IPS-18a (cell line): ENCODE results near the gene CELSR3.
A peak's percentile ranks its signal among the peaks of the same experiment; 100 is the strongest.

Source experiments
- H3K27ac ChIP-seq: one replicate; pipeline ENCODE4 v1.5.1; 2013; ENCODE audit warnings: low read length
- H3K27me3 ChIP-seq: one replicate; pipeline ENCODE4 v1.6.1; 2013; ENCODE audit warnings: mild to moderate bottlenecking, low read length; ENCODE audit not compliant: control insufficient read depth, insufficient read depth
- H3K36me3 ChIP-seq: one replicate; pipeline ENCODE4 v1.6.1; 2013; ENCODE audit warnings: low read depth, low read length; ENCODE audit not compliant: control insufficient read depth
- H3K4me1 ChIP-seq: one replicate; pipeline ENCODE4 v1.6.1; 2013; ENCODE audit warnings: low read depth, low read length; ENCODE audit not compliant: control insufficient read depth
- H3K4me3 ChIP-seq: one replicate; pipeline ENCODE4 v1.5.1; 2013; ENCODE audit warnings: low read length
- H3K9ac ChIP-seq: one replicate; pipeline ENCODE4 v1.6.1; 2013; ENCODE audit warnings: mild to moderate bottlenecking, low read length, moderate library complexity
- H3K9me3 ChIP-seq: one replicate; pipeline ENCODE4 v1.6.1; 2013; ENCODE audit warnings: low read depth, low read length; ENCODE audit not compliant: control insufficient read depth

Gene CELSR3

DNA sequence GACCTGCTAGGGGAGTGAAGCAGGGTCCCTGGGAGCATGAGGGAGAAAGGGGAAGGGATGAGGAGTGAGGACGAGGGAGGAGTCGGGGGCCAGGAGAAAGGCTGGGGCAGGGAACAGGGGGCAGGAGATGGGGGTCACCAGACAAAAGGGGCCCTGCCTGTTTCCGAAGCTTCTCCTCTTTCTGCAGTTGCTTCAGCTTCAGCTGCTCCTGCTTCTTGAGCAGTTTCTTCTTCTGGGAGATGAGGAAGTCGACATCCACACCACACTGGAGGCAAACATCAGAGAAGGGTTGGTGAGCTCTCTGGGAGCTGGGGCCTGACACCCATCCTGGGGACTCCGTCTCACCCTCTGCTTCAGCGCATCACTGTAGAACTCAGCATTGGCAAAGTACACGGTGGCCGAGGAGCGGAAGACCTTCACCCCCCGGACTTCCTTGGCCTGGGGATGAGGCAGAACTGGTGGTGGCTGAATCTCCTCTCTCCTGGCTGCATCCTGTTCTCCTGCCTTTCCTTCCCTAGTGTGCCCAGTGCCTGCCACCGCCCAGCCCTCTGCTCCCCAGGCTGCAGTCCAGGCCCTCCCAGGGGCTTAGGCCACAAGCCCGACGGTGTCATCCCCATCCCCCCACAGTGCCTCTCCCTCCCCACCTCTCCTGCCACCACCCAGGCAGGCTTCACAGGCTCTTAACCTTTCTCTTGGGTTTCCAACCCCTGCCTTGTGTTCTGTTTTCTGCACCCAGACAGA lies 34.2 kb downstream of the CELSR3 start:
- no peak overlapping the region for H3K4me3 ChIP-seq
- H3K36me3 ChIP-seq = peaks cover 69% of the 10 kb centered on the region
- H3K27ac ChIP-seq = no peak overlapping the region
- no peaks in the 10 kb centered on the region for H3K27me3 ChIP-seq
- H3K4me1 ChIP-seq = no peaks in the 10 kb centered on the region
- H3K9ac ChIP-seq = no peak overlapping the region
- H3K9me3 ChIP-seq = no peaks in the 10 kb centered on the region

DNA sequence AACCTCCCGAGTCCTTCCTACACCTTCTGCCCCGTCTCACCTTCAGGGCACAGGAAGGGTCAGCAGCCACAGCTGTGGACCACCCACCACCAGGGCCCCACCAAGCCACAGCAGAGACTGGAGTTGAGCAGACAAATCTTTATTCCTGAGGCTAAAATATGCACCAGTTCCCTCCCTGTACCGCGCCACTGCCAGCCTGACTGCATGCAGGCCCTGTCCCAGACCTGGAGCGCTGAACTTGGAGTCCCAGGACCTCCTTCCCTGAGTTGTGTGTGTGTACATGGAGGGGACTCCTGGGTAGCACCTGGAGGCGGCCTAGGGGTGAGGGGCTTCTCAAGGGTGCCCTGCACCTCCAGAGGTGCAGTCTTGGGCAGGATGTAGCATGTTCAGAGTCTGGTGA lies 37.1 kb downstream of the CELSR3 start:
- Histone ChIP-seq H3K9ac (no peak overlapping the region), H3K36me3 (peaks cover 48% of the 10 kb centered on the region), H3K4me1 (no peaks in the 10 kb centered on the region), H3K27ac (no peak overlapping the region), H3K9me3 (no peaks in the 10 kb centered on the region), H3K4me3 (no peak overlapping the region), H3K27me3 (no peaks in the 10 kb centered on the region)

DNA sequence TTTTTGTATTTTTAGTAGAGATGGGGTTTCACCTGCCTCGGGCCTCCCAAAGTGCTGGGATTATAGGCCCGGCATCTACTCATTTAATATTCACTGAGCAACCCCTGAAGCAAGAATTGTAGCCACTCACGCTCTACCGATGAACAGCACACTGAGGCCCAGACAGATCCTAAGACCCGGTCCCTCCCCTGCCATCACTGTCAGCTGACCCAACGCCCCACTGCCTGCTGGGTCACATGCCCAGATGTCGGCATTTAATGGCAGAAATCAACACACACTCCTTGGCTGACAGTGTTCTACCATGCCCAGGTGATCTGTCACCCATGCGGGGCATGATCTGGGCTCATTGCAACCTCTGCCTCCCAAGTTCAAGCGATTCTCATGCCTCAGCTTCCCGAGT lies 37.9 kb downstream of the CELSR3 start:
- H3K27ac ChIP-seq = no peak overlapping the region
- H3K4me1 ChIP-seq = no peaks in the 10 kb centered on the region
- peaks cover 40% of the 10 kb centered on the region for H3K36me3 ChIP-seq
- H3K9me3 ChIP-seq = no peaks in the 10 kb centered on the region
- no peak overlapping the region for H3K4me3 ChIP-seq
- H3K27me3 ChIP-seq = no peaks in the 10 kb centered on the region
- no peak overlapping the region for H3K9ac ChIP-seq

DNA sequence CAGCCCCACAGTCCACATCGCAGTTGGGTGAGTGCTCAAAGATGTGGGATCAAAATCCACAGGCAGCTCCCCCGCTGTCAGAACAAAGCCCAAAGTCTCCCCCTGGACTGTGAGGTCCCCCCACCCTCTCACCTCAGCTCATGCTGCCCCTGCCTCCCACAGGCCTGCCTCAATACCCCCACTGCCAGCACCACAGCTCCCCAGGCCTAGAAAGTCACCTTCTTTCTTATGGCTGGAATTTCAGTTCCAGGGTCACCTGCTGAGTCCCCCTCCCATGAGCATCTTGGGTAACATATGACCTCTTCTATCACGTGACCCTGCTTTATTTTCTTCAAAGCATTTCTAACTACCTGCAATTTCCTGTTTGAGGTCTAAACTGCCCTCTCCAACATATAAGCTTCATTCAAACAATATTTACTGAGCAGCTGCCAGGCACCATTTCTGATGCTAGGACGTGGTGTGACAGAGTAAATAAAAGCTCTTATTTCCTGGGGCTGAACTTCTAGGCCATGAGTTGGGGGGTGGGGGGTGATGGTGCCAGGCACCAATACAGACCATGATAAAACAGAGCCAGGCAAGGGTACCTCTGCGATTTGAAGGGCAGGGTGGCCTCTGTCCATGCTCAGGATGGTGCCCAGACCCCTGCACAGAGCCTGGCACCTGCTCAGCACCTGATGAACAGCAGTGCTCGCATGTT lies 38.7 kb downstream of the CELSR3 start:
- no peak overlapping the region for H3K27ac ChIP-seq
- H3K9me3 ChIP-seq = no peaks in the 10 kb centered on the region

DNA sequence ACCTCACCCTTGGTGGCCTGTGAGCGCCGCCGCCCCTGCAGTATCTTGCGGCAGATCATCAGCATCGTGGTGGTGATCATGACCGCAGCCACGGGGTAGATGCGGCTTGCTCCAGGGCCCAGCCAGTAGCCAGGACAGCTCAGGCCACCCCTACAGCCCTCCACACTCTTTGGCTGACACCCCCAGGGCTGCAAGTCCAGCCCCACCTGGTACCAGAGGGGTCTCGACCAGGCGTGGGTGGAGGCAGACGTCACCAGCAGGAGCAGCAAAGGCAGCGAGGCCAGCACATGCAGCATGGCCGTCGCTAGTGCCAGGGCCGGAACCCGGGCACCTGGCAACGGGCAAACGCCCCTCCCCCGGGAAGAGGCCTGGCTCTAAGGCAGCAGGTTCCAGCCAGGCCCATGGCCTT lies 41.2 kb downstream of the CELSR3 start, which contains the start of gene TMEM89:
Gene TMEM89, minus strand, starts transcription at position 309 of the 409 bp plus-strand sequence. Its CDS starts 13 bp downstream, at position 296.
- Histone ChIP-seq H3K9me3 (peaks cover 7% of the 10 kb centered on the region), H3K4me3 (no peak within 1 kb of the TSS), H3K4me1 (no peaks in the 10 kb centered on the region), H3K27me3 (no peaks in the 10 kb centered on the region), H3K9ac (no peak within 1 kb of the TSS), H3K27ac (no peak within 1 kb of the TSS), H3K36me3 (peaks cover 17% of the 10 kb centered on the region)

More for the DNA sequence above, 38.7 kb downstream of the CELSR3 start:
- no peak overlapping the region for H3K4me3 ChIP-seq
- no peaks in the 10 kb centered on the region for H3K4me1 ChIP-seq
- H3K36me3 ChIP-seq = peaks cover 35% of the 10 kb centered on the region
- no peak overlapping the region for H3K9ac ChIP-seq
- no peaks in the 10 kb centered on the region for H3K27me3 ChIP-seq

DNA sequence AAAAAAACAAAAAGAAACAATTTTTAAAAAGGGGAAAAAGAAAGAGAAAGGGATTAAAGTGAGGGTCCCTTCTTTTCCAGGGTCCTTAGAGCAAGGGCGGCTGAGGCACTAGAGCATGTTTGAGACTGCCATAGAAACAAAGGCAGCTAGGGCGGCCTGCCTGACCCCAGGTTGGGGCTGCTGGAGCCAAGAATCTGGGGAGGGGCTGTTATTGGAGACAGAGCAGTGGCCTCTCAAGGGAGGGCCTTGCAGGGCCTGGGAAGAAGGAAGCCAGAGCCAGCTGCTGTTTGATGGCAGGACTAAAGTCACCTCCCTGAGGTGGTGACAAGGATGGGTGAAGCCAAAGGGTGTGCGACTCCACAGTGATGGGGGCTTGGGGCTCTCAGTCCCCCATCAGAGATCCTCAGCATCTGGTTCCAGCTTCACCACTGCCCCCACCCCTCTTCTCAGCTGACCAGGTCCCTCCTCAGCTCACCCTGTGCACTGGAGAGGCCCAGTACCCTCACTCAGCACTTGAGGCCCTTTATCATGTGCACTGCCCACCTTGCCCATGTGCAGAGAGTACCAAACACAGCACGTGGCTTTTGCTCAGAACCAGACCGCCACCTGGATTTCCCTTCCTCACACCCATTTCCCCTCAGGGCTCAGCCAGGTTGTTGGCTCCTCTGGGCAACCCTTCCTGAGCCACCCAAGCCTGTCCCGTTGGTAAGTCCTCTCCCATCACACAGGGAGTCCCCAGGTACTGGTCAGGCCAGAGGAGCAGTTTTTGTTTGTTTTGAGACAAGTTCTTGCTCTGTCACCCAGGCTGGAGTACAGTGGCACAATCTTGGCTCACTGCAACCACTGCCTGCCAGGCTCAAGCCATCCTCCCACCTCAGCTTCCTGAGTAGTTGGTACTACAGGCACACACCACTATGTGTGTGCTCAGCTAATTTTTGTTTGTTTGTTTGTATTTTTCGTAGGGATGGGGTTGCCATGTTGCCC lies 42.9 kb downstream of the CELSR3 start:
- H3K9me3 ChIP-seq = peaks cover 7% of the 10 kb centered on the region
- H3K36me3 ChIP-seq = peaks cover 3% of the 10 kb centered on the region
- no peak overlapping the region for H3K27ac ChIP-seq
- no peaks in the 10 kb centered on the region for H3K4me1 ChIP-seq
- H3K4me3 ChIP-seq = no peak overlapping the region
- H3K9ac ChIP-seq = no peak overlapping the region
- H3K27me3 ChIP-seq = no peaks in the 10 kb centered on the region

DNA sequence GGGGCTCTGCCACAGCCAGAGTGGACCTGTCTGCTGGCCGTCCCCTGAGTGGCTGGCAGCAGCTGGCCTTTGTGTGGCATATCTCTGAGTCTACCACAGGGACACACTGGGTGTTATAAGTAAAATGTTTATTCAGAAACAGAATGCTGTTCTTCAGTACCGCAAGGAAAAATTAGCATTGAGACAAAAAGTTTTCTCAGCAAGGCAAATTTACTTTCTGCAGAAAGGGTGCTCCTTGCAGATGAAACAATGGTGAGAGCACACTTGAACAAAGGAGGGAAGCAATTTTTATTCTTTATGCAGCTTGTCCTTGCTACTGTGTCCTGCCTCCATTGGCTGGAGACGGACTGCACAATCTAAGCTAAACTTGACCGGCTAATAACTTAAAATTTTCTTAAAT lies 45.1 kb downstream of the CELSR3 start:
- no peak overlapping the region for H3K4me3 ChIP-seq
- H3K27me3 ChIP-seq = no peaks in the 10 kb centered on the region
- no peak overlapping the region for H3K9ac ChIP-seq
- H3K36me3 ChIP-seq = no peaks in the 10 kb centered on the region
- H3K27ac ChIP-seq = no peak overlapping the region
- H3K4me1 ChIP-seq = no peaks in the 10 kb centered on the region
- H3K9me3 ChIP-seq = peaks cover 7% of the 10 kb centered on the region

DNA sequence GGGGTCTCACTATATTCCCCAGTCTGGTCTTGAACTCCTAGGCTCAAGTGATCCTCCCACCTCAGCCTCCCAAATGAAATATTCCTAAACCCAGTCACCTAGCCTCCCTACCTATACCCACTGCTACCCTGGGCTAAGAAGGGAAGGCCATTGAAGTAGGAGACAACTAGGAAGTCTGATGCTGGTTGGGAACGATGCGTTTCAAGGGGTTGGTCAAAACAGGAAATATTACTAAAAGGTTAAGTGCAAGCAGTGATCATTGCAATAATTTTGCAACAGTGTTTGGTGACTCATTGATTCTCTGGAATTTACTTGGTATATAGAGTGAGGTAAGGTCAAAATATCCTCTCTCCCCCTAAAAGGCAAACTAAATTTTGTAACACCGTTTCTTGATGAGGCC lies 48.6 kb downstream of the CELSR3 start:
- Histone ChIP-seq H3K4me1 (no peaks in the 10 kb centered on the region), H3K9ac (no peak overlapping the region), H3K27ac (no peak overlapping the region), H3K27me3 (no peaks in the 10 kb centered on the region), H3K36me3 (no peaks in the 10 kb centered on the region), H3K4me3 (no peak overlapping the region), H3K9me3 (peaks cover 7% of the 10 kb centered on the region)

DNA sequence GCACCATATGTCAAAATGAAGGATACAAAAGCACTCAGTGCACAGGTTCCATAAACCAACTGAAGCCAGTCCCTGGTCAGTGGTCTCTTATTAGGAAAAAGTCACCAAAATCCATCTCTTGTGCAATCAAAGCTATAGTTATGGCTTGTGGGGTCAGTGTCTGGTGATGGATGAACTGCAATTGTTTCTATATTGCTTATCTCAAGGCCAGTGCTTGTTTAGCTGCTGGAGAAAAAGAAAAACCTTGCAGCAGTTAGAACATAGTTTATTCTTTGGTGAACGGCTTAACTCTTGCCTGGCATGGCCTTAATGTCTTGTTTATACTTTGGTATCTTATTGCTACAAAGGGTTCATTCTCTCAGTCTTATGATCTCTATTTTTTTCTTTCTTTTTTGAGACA lies 50.4 kb downstream of the CELSR3 start:
- Histone ChIP-seq H3K9ac (no peak overlapping the region), H3K27ac (no peak overlapping the region), H3K27me3 (no peaks in the 10 kb centered on the region), H3K4me1 (no peaks in the 10 kb centered on the region), H3K36me3 (no peaks in the 10 kb centered on the region), H3K4me3 (no peak overlapping the region), H3K9me3 (peaks cover 5% of the 10 kb centered on the region)

DNA sequence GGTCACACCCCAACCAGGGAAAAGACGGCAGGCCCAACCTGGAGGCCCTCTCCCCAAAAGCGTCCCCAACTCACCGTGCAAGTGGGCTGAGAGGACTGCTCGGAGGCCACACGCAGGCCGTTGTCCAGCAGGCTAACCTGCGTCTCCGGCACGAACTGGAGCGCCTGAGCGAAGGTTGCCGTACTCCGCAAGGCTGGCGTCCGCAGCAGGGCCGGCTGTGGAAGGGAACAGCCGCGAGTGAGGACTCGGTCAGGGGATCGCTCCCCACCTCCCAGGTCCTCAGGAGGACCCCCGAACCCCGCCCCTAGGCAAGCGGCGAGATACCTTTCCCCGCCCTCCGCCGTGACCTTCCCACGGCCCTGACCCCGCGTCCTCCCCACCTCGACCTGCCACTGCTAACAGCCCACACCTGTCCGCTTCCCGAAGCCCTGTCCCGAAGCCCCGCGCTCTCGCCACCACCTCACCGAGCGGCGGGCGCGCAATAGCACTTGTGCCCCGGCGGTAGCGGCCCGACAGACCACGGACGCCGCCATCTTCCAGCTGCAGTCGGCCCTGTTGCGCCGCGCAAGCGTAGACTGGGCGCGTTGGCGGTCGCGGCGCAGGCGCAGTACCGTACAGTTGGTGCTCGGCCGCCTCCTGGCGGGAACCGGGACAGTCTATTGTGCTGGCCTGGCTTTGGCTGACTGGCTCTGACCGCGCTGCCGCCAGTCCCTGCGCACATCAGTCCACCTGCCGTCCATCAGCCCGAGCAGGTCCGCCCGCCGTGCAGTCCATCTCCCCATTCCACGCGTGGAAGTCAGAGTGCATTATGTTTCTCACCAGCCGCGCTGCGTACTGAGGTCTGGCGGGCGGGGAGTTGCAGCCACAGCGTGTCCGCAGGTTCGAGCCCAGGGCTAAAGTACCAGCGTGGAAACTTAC lies 53.3 kb downstream of the CELSR3 start, which contains the start of gene UQCRC1:
Gene UQCRC1, minus strand, starts transcription at position 559 of the 918 bp plus-strand sequence. Its CDS starts 26 bp downstream, at position 533.
- H3K27ac ChIP-seq = peak within 1 kb of the TSS; percentile 30

More for the DNA sequence above, 53.3 kb downstream of the CELSR3 start, which contains the start of gene UQCRC1:
- Histone ChIP-seq H3K4me3 (peak within 1 kb of the TSS; percentile 92), H3K27me3 (no peaks in the 10 kb centered on the region), H3K4me1 (no peaks in the 10 kb centered on the region), H3K9ac (peak within 1 kb of the TSS; percentile 88), H3K36me3 (peaks cover 18% of the 10 kb centered on the region), H3K9me3 (no peaks in the 10 kb centered on the region)
